ENCODE data around the gene STK33. TPM values are rescaled to one million over a fixed set of nuclear protein-coding genes. Genes with fewer than 3 reads are reported as not detected.

The STK33 gene
- total RNA-seq, 1 experiment from 2014 or later, result 10.9 TPM

GRCh38 chr11:8604078-8604723, 10.2 kb upstream of the STK33 start (continued):
- TF ChIP-seq YY1 (IDR thresholded peaks at IDR 0.05; ENCODE audit: extremely low read depth, insufficient replicate concordance, low read depth, low read length), result no peak
- TF ChIP-seq ZFX (IDR thresholded peaks at IDR 0.05), result no peak
- TF ChIP-seq SP1 (IDR thresholded peaks at IDR 0.05; ENCODE audit: low read depth), result peak; percentile 41; the same call in 1 of the 2 replicates

- ChIA-PET RAD21 (ENCODE audit: low non-redundant PET in 1 of 2, low total read pairs in 2 of 2, uncharacterized antibody in 2 of 2, unreplicated experiment in 2 of 2) (no interaction called here), POLR2A (no interaction called here), CTCF (interaction anchor here (0.6 kb wide), 1 partner anchor 37 kb away, joined by 3 read pairs; no protein-coding TSS in a partner anchor)
- no TSS peak for BruUV-seq (replicated peaks)
- intact Hi-C loops (cut with micrococcal nuclease), result no loop called here
- H3K4me3 ChIP-seq (replicated peaks in 1 of 2; ENCODE audit: low read depth in 1 of 2, low read length in 2 of 2), result no peak overlapping the region
- no peaks in the 10 kb centered on the region for H4K20me1 ChIP-seq (ENCODE audit: insufficient read depth)
- H3K4me2 ChIP-seq (ENCODE audit: low read length), result peak overlapping the region; percentile 56
- TF ChIP-seq SIN3A (IDR thresholded peaks at IDR 0.05; ENCODE audit: low read depth) (no peak), FOSL1 (IDR thresholded peaks at IDR 0.05; ENCODE audit: low read depth) (no peak), MAX (IDR thresholded peaks at IDR 0.05) (no peak; the same call in 1 of the 2 replicates), ATF3 (IDR thresholded peaks at IDR 0.05) (no peak), JUND (IDR thresholded peaks at IDR 0.05) (no peak), EZH2phosphoT487 (IDR thresholded peaks at IDR 0.05; ENCODE audit: borderline replicate concordance) (no peak), ZNF274 (IDR thresholded peaks at IDR 0.05; ENCODE audit: low read depth, low read length) (no peak), ZBTB33 (IDR thresholded peaks at IDR 0.05; ENCODE audit: extremely low read depth, insufficient replicate concordance, low read length) (no peak), CBX3 (IDR thresholded peaks at IDR 0.05; ENCODE audit: low read depth) (no peak), ZFX (IDR thresholded peaks at IDR 0.05) (no peak), SRF (IDR thresholded peaks at IDR 0.05; ENCODE audit: low read depth) (no peak), CTCF (IDR thresholded peaks at IDR 0.05 in 2 of 3, conservative IDR thresholded peaks at IDR 0.05 in 1 of 3; ENCODE audit: borderline replicate concordance in 1 of 3, insufficient read depth in 1 of 3, low read depth in 2 of 3, low read length in 2 of 3) (no peak), REST (IDR thresholded peaks at IDR 0.05; ENCODE audit: low read depth) (no peak), RAD21 (IDR thresholded peaks at IDR 0.05; ENCODE audit: low read depth) (no peak), ELF1 (IDR thresholded peaks at IDR 0.05; ENCODE audit: borderline replicate concordance, low read depth) (no peak), EZH2 (IDR thresholded peaks at IDR 0.05) (no peak), SP1 (IDR thresholded peaks at IDR 0.05; ENCODE audit: low read depth) (no peak)
- H3K27ac ChIP-seq (ENCODE audit: low read depth, low read length), result no peak overlapping the region
- no peaks in the 10 kb centered on the region for H3K79me2 ChIP-seq (ENCODE audit: insufficient read depth, low read length)
- peaks cover 2 to 16% of the 10 kb centered on the region in 2 experiments; a peak in 2 of 4 replicates for H3K4me1 ChIP-seq (ENCODE audit: control insufficient read depth in 1 of 2, insufficient read depth in 2 of 2, low read length in 2 of 2)
- H3K27me3 ChIP-seq (ENCODE audit: insufficient read depth, low read length), result no peaks in the 10 kb centered on the region
- ATAC-seq, result peak; percentile 47
- no peaks in the 10 kb centered on the region for H3K9me3 ChIP-seq (ENCODE audit: control insufficient read depth in 1 of 2, insufficient read depth in 1 of 2, low read depth in 1 of 2, low read length in 2 of 2)
- no peaks in the 10 kb centered on the region for H3K9me2 ChIP-seq (ENCODE audit: insufficient read depth)
- peak overlapping the region; percentile 58 for H2AFZ ChIP-seq (ENCODE audit: low read depth, low read length, poor library complexity, severe bottlenecking)
- no peak for DNase-seq (ENCODE audit: low read depth, low spot score)
- no peak overlapping the region for H3K9ac ChIP-seq (ENCODE audit: low read length)
- H3K36me3 ChIP-seq (ENCODE audit: control insufficient read depth in 1 of 2, insufficient read depth in 2 of 2, low read length in 2 of 2), result no peaks in the 10 kb centered on the region
These were observed 9.7 kb upstream of the STK33 start for GRCh38 chr11:8603696-8604077.
